Breast epithelium (tissue), 4 donors: ENCODE data around the gene FAM181A. TPM values are rescaled to one million over a fixed set of nuclear protein-coding genes. Genes with fewer than 3 reads are reported as not detected.

Source experiments
- DNase-seq, 2 donors: peaks; one replicate each; pipeline ENCODE4 v3.0.0-alpha.2; 2019; ENCODE audit warnings: low spot score in 2 of 2
- H3K27ac ChIP-seq, 2 donors: fragments of 200-600 bp; sonication (generic) in 1 of 2; one replicate each; pipeline ENCODE4 v1.5.1; 2016 to 2019; ENCODE audit warnings: mild to moderate bottlenecking in 1 of 2
- H3K27me3 ChIP-seq, 2 donors: fragments of 200-600 bp; sonication (generic) in 1 of 2; one replicate each; pipeline versions ENCODE4 v1.5.1 to v1.6.0; 2017 to 2019; ENCODE audit warnings: control low read depth in 1 of 2, mild to moderate bottlenecking in 1 of 2
- H3K36me3 ChIP-seq: fragments of 200-600 bp; one replicate; pipeline ENCODE4 v1.5.1; 2019
- H3K4me1 ChIP-seq, 2 donors: fragments of 200-600 bp; sonication (generic); one replicate each; pipeline ENCODE4 v1.5.1; 2016 to 2019; ENCODE audit warnings: control low read depth in 1 of 2
- H3K4me3 ChIP-seq, 3 donors: fragments of 200-600 bp; sonication (generic); 1 replicate in 2 of 3; 2 replicates in 1 of 3; pipeline ENCODE4 v1.5.1; 2016 to 2019; ENCODE audit warnings: mild to moderate bottlenecking in 3 of 3, moderate library complexity in 2 of 3
- H3K9me3 ChIP-seq, 2 donors: fragments of 200-600 bp; sonication (generic) in 1 of 2; one replicate each; pipeline ENCODE4 v1.5.1; 2016 to 2019; ENCODE audit warnings: control low read depth in 1 of 2
- POLR2A ChIP-seq: fragments of 450-650 bp; IDR thresholded peaks from one replicate; pipeline ENCODE4 v1.6.1; 2016; ENCODE audit warnings: antibody characterized with exemption, mild to moderate bottlenecking, moderate library complexity
- POLR2AphosphoS5 ChIP-seq, 3 donors: sonication (generic); formaldehyde crosslinking; IDR thresholded peaks; one replicate each; pipeline ENCODE4 v1.6.1; 2017; ENCODE audit warnings: antibody characterized with exemption in 3 of 3
- intact Hi-C: fragments of 100-400 bp; cut with DNase I; formaldehyde crosslinking; loops from one replicate; pipeline ENCODE4 v1.15.1; 2023; ENCODE audit warnings: low total_unique reads
- total RNA-seq, 3 donors: library from RNA; depleted of rRNA; stranded (reverse); fragments of >200 nt; gene quantifications; one replicate each; pipeline ENCODE4 v1.1.0, GENCODE V29; 2016
- TF ChIP-seq, protein P1 (sequence below), 3 donors: fragments of 450-650 bp; IDR thresholded peaks; one replicate each; pipeline ENCODE4 v1.5.1; 2016 to 2017; ENCODE audit warnings: antibody characterized with exemption in 3 of 3, mild to moderate bottlenecking in 3 of 3, moderate library complexity in 3 of 3

FAM181A gene
- total RNA-seq, 3 donors from 2014 or later, result not detected

DNA sequence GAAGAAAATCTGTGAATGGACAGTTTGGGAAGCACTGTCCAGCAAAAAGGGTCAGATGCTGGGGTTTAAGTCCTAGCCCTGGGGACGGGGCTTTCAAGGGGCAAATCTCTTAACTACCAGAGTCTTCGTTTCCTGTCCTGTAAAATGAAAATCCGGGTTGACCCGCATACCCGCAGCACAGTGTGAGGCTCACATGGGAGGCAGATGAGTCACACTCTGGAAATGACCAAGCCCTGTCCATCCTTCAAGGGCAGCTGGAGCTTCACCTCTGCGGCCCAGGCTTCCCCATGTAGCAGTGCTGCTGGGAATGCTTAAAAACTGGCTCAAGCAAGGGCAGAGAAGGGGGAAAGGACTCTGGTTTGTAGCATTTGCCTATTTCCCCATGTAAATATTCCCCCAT is 19.0 kb downstream of the FAM181A start:
- Histone ChIP-seq H3K27me3 (no peaks in the 10 kb centered on the region), H3K4me1 (no peaks in the 10 kb centered on the region), H3K36me3 (no peaks in the 10 kb centered on the region), H3K4me3 (no peak overlapping the region), H3K9me3 (no peaks in the 10 kb centered on the region), H3K27ac (no peak overlapping the region)
- TF ChIP-seq POLR2A (no peak), POLR2AphosphoS5 (IDR thresholded peaks at IDR 0.05) (no peak)
- TF ChIP-seq, protein P1, sequence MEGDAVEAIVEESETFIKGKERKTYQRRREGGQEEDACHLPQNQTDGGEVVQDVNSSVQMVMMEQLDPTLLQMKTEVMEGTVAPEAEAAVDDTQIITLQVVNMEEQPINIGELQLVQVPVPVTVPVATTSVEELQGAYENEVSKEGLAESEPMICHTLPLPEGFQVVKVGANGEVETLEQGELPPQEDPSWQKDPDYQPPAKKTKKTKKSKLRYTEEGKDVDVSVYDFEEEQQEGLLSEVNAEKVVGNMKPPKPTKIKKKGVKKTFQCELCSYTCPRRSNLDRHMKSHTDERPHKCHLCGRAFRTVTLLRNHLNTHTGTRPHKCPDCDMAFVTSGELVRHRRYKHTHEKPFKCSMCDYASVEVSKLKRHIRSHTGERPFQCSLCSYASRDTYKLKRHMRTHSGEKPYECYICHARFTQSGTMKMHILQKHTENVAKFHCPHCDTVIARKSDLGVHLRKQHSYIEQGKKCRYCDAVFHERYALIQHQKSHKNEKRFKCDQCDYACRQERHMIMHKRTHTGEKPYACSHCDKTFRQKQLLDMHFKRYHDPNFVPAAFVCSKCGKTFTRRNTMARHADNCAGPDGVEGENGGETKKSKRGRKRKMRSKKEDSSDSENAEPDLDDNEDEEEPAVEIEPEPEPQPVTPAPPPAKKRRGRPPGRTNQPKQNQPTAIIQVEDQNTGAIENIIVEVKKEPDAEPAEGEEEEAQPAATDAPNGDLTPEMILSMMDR (IDR thresholded peaks at IDR 0.05), result no peak
- no peak for DNase-seq
- intact Hi-C loops, result loop anchor here (10.0 kb wide), 1 partner anchor 739 kb away; no protein-coding TSS in a partner anchor

DNA sequence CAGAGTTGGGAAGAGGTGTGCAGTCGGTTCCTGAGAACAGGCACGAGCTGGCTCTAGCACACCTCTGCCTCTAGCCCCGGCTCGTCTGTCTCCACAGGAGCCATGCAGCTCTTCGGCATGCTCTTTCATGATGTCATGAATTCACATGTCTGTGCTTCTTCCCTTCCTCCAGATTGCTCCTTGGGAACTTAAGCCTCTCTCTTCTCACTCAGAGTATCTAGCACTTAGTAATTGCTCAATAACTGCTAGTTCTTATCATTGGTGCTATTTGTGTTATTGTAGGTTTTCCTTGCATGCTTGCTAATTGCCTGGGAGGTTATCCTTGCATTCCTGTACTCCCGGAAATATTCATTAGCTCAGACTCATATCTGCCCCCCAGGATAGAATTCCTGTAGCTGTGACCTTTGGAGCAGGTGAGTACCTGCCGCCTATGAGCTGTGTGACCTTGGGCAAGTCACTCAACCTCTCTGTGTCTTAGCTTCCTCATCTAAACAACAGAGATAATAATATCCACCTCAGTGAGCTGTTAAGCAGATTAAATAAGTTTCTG is 19.5 kb downstream of the FAM181A start:
- H3K36me3 ChIP-seq, result no peaks in the 10 kb centered on the region
- no peaks in the 10 kb centered on the region for H3K9me3 ChIP-seq
- no peak overlapping the region for H3K27ac ChIP-seq
- H3K4me3 ChIP-seq, result no peak overlapping the region
- H3K4me1 ChIP-seq, result no peaks in the 10 kb centered on the region
- H3K27me3 ChIP-seq, result no peaks in the 10 kb centered on the region
- DNase-seq, result no peak
- intact Hi-C loops, result loop anchor here (10.0 kb wide), 1 partner anchor 738 kb away; no protein-coding TSS in a partner anchor
- TF ChIP-seq, protein P1 (IDR thresholded peaks at IDR 0.05), result no peak
- no peak for TF ChIP-seq POLR2AphosphoS5 (IDR thresholded peaks at IDR 0.05)
- no peak for TF ChIP-seq POLR2A

DNA sequence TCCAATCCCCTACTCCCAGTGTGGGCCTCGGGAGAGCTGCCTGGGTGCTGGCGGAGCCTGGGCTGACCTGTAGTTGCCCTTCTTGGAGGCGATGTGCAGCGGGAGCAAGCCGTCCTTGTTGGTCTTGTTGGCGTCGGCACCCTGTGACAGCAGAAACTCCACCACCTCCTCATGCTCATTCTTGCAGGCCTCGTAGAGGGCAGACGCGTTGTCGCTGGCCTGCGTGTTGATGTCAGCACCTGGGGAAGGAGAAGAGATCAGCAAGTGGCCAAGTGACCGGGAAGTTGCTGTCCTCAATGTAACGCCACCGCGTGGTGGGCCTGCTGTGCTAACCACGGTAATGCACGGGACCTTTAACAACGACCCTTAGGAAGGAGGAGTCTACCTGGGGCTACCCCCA is 20.1 kb downstream of the FAM181A start:
- H3K27ac ChIP-seq, result no peak overlapping the region
- intact Hi-C loops, result loop anchor here (10.0 kb wide), 1 partner anchor 738 kb away; no protein-coding TSS in a partner anchor
- no peaks in the 10 kb centered on the region for H3K9me3 ChIP-seq
- H3K4me3 ChIP-seq, result no peak overlapping the region
- H3K36me3 ChIP-seq, result no peaks in the 10 kb centered on the region
- no peaks in the 10 kb centered on the region for H3K4me1 ChIP-seq
- DNase-seq, result no peak
- no peak for TF ChIP-seq POLR2A
- TF ChIP-seq, protein P1 (IDR thresholded peaks at IDR 0.05), result no peak
- TF ChIP-seq POLR2AphosphoS5 (IDR thresholded peaks at IDR 0.05), result no peak
- H3K27me3 ChIP-seq, result no peaks in the 10 kb centered on the region

DNA sequence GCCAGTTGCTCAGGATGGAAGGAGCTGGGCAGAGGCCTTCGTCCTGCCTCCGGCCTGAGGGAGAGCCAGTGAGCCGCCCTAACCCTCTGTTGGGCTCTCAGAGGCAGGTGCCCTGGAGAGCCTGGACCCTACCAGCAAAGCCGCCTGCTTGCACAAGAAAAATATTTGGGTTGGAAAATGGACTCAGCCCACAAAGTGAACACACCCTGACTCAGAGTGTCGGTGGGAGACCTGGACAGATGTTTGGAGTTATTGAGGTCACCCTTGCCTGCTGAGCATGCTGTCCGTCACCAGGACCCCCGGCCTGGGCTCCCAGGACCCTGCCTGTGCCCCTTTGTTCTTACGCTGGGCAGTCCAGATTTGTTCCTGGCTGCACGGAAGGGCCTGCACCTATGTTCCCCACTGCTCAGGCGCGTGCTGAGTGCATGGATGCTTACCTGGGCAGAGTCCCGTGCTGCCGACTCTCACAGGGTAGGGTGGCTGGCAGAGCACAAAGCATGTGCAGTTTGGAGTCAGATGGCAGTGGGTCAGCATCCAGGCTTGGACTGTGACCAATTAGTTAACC is 22.4 kb downstream of the FAM181A start:
- H3K4me1 ChIP-seq, result no peaks in the 10 kb centered on the region
- no peaks in the 10 kb centered on the region for H3K9me3 ChIP-seq
- H3K27me3 ChIP-seq, result no peaks in the 10 kb centered on the region
- intact Hi-C loops, result loop anchor here (2.0 to 10.0 kb wide), 2 partner anchors 77 to 735 kb away; partner anchors contain the start of gene OTUB2
- H3K27ac ChIP-seq, result no peak overlapping the region
- H3K36me3 ChIP-seq, result no peaks in the 10 kb centered on the region
- no peak for DNase-seq
- no peak overlapping the region for H3K4me3 ChIP-seq
- no peak for TF ChIP-seq POLR2A
- TF ChIP-seq POLR2AphosphoS5 (IDR thresholded peaks at IDR 0.05), result no peak
- TF ChIP-seq, protein P1 (IDR thresholded peaks at IDR 0.05), result no peak

DNA sequence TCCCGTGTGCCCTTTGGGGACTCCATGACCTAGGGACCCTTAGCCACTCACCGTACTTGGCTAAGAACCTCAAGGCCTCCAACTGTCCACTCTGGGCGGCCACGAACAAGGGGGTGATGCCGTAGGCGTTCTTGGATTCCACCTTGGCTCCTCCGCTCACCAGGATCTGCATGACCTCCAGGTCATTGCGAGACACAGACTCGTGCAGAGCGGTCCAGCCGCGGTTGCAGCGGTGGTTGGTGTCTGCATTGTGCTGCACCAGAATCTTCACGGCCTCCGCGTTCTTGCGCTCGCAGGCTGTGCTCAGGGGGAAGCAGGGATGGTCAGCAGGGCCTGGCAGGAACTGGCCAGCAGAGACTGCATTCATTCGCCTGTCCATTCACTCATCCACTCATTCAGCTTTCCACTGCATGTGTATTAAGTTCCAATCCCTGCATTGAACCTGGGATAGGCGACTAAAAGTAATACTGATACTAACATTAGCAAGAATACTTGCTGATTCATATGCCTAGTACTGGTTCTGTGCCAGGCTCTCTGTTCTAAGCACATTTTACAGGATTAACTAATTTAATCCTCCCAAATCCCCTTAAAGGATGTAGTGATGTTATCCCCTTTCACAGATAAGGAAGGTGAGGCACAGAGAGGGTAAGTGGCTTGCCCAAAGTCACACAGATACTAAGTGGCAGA is 23.9 kb downstream of the FAM181A start:
- DNase-seq, result no peak
- Histone ChIP-seq H3K9me3 (no peaks in the 10 kb centered on the region), H3K4me3 (no peak overlapping the region), H3K27ac (no peak overlapping the region), H3K36me3 (no peaks in the 10 kb centered on the region), H3K4me1 (no peaks in the 10 kb centered on the region), H3K27me3 (no peaks in the 10 kb centered on the region)
- TF ChIP-seq POLR2AphosphoS5 (IDR thresholded peaks at IDR 0.05), result no peak
- TF ChIP-seq, protein P1 (IDR thresholded peaks at IDR 0.05), result no peak
- no peak for TF ChIP-seq POLR2A
- intact Hi-C loops, result no loop called here
